Ascending aorta (tissue), 2 donors: ENCODE results near the gene ARID1B. TPM values are rescaled to one million over a fixed set of nuclear protein-coding genes. Genes with fewer than 3 reads are reported as not detected.

Experiments
- DNase-seq, 2 donors: peaks; one replicate each; pipeline ENCODE4 v3.0.0-alpha.2; 2019; ENCODE audit warnings: low spot score in 2 of 2
- H3K27ac ChIP-seq, 2 donors: fragments of 200-600 bp; sonication (generic); one replicate each; pipeline ENCODE4 v1.5.1; 2016 to 2017; ENCODE audit warnings: mild to moderate bottlenecking in 1 of 2
- H3K27me3 ChIP-seq: fragments of 200-600 bp; sonication (generic); one replicate; pipeline ENCODE4 v1.5.1; 2017
- H3K36me3 ChIP-seq, 2 donors: fragments of 200-600 bp; sonication (generic); one replicate each; pipeline ENCODE4 v1.5.1; 2016
- H3K4me1 ChIP-seq, 2 donors: fragments of 200-600 bp; sonication (generic); one replicate each; pipeline ENCODE4 v1.5.1; 2016 to 2017; ENCODE audit warnings: mild to moderate bottlenecking in 1 of 2
- H3K4me3 ChIP-seq, 2 donors: fragments of 200-600 bp; sonication (generic); one replicate each; pipeline ENCODE4 v1.5.1; 2016 to 2017; ENCODE audit warnings: mild to moderate bottlenecking in 1 of 2
- H3K9me3 ChIP-seq, 2 donors: fragments of 200-600 bp; sonication (generic); one replicate each; pipeline ENCODE4 v1.5.1; 2016
- CTCF ChIP-seq, 3 experiments: fragments of 200-600 bp in 2 of 3; fragments of 450-650 bp in 1 of 3; sonication (generic) in 2 of 3; IDR thresholded peaks; one replicate each; pipeline ENCODE4 v1.5.1; 2016 to 2019; ENCODE audit warnings: antibody characterized with exemption in 3 of 3, mild to moderate bottlenecking in 1 of 3, moderate library complexity in 1 of 3
- intact Hi-C: fragments of 100-400 bp; cut with DNase I; formaldehyde crosslinking; loops from one replicate; pipeline ENCODE4 v1.15.1; 2023
- total RNA-seq: library from RNA; depleted of rRNA; stranded (reverse); fragments of >200 nt; gene quantifications from one replicate; pipeline ENCODE4 v1.1.0, GENCODE V29; 2016

Gene ARID1B
- total RNA-seq, 1 donor from 2014 or later, result 97.9 TPM

- TF ChIP-seq CTCF (IDR thresholded peaks at IDR 0.05), result no peak
- H3K4me1 ChIP-seq, result peaks cover 8 to 39% of the 10 kb centered on the region in 2 donors
- intact Hi-C loops, result loop anchor here (2.0 to 5.0 kb wide), 3 partner anchors 21 to 72 kb away; no protein-coding TSS in a partner anchor
Measured at GRCh38 chr6:157219201-157220200, 442.3 kb downstream of the ARID1B start.

GRCh38 chr6:157220485-157220884, 443.3 kb downstream of the ARID1B start:
- Histone ChIP-seq H3K4me3 (peak overlapping the region; percentile 38 to 56), H3K9me3 (no peaks in the 10 kb centered on the region), H3K36me3 (no peaks in the 10 kb centered on the region), H3K27me3 (no peaks in the 10 kb centered on the region), H3K4me1 (peaks cover 13 to 49% of the 10 kb centered on the region in 2 donors), H3K27ac (peak overlapping the region; percentile 76 to 87)
- intact Hi-C loops, result loop anchor here (2.0 to 5.0 kb wide), 2 partner anchors 54 to 73 kb away; no protein-coding TSS in a partner anchor
- TF ChIP-seq CTCF (IDR thresholded peaks at IDR 0.05), result no peak
- no peak for DNase-seq

More at GRCh38 chr6:157219201-157220200, 442.3 kb downstream of the ARID1B start:
- Histone ChIP-seq H3K36me3 (no peaks in the 10 kb centered on the region), H3K4me3 (no peak overlapping the region), H3K27me3 (no peaks in the 10 kb centered on the region), H3K27ac (peak overlapping the region; percentile 76 to 87), H3K9me3 (no peaks in the 10 kb centered on the region)
- DNase-seq, result peak in 1 of 2 donors; percentile 62

- Histone ChIP-seq H3K36me3 (no peaks in the 10 kb centered on the region), H3K4me1 (peaks cover 14 to 53% of the 10 kb centered on the region in 2 donors), H3K27ac (peak overlapping the region; percentile 76 to 87), H3K27me3 (no peaks in the 10 kb centered on the region), H3K9me3 (no peaks in the 10 kb centered on the region), H3K4me3 (peak overlapping the region; percentile 38 to 56)
- intact Hi-C loops, result loop anchor here (2.0 to 5.0 kb wide), 2 partner anchors 54 to 74 kb away; no protein-coding TSS in a partner anchor
- peak in 2 of 3 experiments; percentile 19 to 37 for TF ChIP-seq CTCF (IDR thresholded peaks at IDR 0.05)
- DNase-seq, result peak in 1 of 2 donors; percentile 91
Measured at GRCh38 chr6:157221049-157221816, 444.1 kb downstream of the ARID1B start.

- peaks cover 14 to 57% of the 10 kb centered on the region in 2 donors for H3K4me1 ChIP-seq
- no peaks in the 10 kb centered on the region for H3K27me3 ChIP-seq
- DNase-seq, result no peak
- peak overlapping the region; percentile 38 to 56 for H3K4me3 ChIP-seq
- H3K27ac ChIP-seq, result peak overlapping the region; percentile 76 to 87
- no peaks in the 10 kb centered on the region for H3K9me3 ChIP-seq
- intact Hi-C loops, result loop anchor here (2.0 to 5.0 kb wide), 2 partner anchors 53 to 74 kb away; no protein-coding TSS in a partner anchor
- no peak for TF ChIP-seq CTCF (IDR thresholded peaks at IDR 0.05)
- no peaks in the 10 kb centered on the region for H3K36me3 ChIP-seq
Measured at GRCh38 chr6:157221817-157222175, 444.6 kb downstream of the ARID1B start.
